HG02571 (cell line): ENCODE results near the gene NEK1.
A peak's percentile ranks its signal among the peaks of the same experiment; 100 is the strongest.
"Not testable (repeated sequence)": the region's sequence is repeated elsewhere in the genome, so short reads cannot be mapped to it uniquely, and the experiment has no call there.

ENCODE experiments used
- ATAC-seq: cut with Tn5 transposase; IDR thresholded peaks from one replicate; pipeline ENCODE4 v1.9.1; 2021; ENCODE audit warnings: mild to moderate bottlenecking, moderate library complexity; ENCODE audit not compliant: unreplicated experiment

NEK1 gene

DNA sequence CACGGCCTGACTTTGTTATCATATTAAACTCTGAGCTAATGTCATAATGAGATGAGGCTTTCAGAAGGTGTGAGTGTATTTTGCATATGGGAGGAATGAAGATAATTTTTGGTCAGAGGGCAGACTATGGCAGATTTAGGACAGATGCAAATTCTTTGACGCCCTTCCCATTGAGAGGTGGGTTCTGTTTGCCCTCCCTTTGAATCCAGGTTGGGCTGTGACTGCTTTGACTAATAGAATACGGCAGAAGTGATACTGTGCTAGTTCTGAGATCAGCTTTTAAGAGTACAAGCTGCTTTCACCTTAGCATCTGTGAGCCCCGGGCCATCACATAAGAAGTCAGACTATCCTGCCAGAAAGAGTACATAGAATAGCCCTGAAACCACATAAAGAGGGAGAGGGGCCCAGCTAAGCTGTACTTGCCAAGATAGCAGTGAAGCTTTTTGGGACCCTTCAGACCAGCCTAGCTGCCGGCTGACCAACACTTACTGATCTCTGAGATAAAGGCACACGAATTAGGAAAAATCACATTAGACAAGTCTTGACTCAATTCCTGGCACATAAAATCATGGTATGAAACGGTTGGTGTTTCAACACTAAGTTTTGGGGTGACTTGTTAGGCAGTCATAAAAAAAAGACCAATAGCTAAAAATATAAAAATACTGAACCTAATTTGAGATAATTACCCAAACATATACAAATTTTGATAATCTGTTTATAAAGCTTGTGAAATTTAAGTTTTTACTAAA, 174.9 kb downstream of the NEK1 start:
- ATAC-seq: peak; percentile 93

DNA sequence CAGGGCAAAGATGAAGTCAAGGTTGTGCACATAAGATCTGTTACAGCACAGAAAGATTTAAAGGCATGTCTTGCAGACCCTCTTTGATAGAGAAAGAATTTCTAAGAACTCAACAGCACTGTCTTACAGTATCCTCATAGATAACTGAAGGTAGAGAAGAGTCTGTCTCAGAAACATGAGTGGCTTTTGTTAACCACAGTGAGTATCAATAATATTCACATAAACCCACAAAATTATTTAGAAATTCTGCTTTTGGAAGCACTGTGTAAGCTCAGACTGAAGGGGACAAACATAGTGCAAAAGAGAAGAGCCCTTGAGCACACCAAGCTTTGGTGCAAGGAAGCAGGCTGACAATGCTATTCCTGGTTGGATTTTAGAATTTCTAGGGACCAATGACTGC, 175.6 kb downstream of the NEK1 start:
- no peak for ATAC-seq

DNA sequence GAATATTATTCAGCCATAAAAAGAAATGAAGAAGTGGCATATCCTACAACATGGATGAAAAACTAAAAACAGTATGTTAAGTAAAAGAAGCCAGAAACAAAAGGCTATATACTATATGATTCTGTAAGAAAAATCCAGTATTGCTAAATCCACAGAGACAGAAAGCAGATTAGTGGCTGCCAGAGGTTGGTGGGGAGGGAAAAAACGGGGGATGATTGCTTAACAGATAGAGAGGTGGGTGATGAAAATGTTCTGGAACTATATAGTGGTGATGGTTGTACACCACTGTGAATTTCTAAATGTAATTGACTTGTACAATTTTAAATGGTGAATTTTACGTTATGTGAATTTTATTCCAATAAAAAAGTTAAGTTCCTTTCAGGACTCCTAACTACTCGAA, 184.0 kb downstream of the NEK1 start:
- ATAC-seq: no peak

DNA sequence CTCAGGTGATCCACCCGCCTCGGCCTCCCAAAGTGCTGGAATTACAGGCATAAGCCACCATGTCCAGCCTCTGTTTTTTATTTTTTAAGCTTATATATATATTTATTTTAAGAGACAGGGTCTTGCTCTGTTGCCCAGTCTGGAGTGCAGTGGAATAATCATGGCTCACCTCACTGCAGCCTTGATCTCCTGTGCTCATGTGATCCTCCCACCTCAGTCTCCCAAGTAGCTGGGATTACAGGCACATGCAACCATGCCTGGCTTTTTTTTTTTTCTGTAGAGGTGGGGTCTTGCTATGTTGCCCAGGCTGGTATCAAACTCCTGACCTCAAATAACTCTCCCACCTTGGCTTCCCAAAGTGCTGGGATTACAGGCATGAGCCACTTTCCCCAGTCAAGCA, 184.7 kb downstream of the NEK1 start:
- ATAC-seq: not testable (repeated sequence)

DNA sequence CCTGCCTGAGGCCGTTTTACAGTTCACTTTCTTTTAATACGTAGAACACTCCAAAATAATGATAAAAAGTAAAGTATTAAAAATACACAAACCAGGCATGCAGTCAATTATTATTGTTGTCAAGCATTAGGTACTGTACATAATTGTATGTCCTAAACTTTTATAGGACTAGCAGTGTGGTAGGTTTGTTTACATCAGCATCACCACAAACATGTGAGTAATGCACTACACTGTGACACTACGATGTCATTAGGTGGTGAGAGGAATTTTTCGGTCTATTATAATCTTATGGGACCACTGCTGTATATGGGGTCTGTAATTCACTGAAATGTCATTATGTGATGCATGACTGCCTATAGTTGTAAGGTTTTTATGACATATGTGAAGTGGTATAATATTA, 192.1 kb downstream of the NEK1 start:
- ATAC-seq: no peak

DNA sequence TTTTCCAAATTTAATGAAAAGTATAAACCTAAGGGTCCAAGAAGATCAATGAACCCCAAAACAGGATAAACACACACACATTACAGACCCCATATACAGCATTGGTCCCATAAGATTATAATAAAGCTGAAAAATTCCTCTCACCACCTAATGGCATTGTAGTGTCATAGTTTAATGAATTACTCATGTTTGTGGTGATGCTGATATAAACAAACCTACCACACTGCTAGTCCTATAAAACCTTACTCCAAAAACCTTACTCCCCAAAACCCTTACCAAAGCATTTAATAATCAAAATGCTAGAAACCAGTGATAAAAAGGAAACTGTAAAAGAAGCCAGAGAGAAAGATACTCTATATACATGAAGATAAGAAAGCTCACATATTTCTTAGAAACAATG, 193.5 kb downstream of the NEK1 start:
- ATAC-seq: no peak

DNA sequence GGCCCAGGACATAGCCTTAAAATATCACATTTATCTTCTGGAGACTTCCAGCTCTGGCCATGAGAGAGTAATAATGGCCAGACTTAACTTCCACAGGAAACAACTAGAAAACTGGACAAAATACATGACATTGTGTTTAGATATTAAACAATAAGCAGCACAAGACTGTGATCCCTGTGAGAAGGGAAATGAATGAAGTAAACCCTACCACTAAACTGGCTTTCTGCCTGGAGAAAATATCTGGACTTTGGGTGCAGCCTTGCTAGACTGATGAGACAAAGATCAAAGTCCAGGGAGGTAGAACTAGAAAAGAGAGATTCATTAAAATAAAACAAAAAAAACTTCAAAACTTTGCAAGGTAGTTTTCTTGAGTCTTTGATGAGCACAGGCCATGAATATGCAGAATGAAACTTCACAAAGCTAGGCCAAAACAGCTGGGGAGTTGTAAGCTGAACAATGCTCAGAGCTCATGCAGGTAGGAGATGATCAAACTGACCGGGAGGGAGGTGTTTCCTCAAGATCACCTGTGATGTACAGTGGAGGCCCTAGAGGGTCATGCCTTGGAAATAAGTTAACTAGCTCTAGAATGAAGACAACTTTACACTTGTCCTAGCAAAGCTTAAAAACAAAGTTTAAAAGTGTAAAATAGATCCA, 194.6 kb downstream of the NEK1 start:
- ATAC-seq: no peak

DNA sequence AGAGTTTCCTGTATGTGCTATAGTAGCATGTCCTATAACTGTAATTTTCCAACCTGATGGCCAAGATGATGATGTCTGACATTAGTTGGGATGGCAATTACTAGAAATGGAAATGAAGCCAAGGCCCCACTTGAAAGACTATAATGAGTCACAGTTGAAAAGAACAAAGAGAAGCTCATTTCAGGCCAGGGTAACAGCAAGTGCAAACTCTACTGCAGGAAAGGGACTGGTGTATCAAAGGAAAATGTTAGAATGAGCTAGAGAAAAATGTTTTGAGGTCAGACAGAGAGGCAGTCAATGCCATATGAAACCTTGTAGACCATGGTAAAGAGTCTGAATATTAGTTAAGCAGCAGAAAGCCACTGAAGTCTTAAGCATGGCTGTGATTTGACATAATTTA, 195.4 kb downstream of the NEK1 start:
- ATAC-seq: no peak

DNA sequence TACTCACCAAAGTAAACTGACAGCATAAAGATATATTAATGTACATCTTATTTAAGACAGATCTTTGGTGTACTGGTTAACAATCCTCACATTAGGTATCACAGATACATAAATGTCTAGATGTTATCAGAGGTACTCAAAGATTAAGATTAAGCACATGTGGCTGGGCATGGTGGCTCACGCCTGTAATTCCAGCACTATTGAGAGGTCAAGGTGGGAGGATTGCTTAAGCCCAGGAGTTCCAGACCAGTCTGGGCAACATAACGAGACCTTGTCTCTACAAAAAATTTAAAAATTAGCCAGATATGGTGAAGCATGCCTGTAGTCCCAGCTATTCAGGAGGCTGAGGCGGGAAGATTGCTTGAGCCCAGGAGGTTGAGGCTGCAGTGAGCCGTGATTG, 195.9 kb downstream of the NEK1 start:
- no peak for ATAC-seq

DNA sequence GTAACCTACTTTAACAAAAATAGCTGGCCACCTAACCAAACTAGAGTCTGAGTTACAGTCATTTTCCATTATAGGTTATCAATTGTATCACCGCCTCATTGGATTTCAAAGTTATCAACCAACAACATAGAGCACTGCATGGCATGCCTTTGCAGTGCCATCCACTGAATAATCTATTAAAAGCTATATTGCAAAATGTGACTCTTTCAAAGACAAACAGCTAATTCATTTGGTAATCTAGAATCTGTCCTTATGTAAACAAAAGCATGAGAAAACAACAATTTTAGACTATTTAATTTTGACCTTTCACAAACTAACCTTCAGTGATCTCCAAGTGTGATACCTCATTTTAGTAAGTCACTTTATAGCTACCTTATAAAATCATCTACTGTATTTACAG, 197.5 kb downstream of the NEK1 start:
- ATAC-seq: no peak

DNA sequence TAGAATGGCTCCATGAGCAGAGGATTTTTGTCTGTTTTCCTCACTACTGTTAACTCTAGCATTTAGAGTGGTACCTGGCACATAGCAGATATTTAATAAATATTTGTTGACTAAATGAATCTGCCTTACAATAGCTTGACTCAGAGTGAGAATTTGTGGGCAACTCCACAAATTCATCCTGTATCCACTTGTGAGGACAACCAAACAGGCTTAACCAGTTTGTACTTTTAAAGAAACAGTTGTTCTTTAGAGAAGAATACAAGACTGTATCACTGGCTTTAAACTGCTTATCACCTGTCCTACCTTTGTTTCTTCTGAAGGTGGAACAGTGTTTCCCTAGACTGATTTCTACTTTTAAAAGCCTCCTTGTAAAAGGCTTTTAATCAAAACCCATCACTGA, 200.3 kb downstream of the NEK1 start:
- no peak for ATAC-seq

DNA sequence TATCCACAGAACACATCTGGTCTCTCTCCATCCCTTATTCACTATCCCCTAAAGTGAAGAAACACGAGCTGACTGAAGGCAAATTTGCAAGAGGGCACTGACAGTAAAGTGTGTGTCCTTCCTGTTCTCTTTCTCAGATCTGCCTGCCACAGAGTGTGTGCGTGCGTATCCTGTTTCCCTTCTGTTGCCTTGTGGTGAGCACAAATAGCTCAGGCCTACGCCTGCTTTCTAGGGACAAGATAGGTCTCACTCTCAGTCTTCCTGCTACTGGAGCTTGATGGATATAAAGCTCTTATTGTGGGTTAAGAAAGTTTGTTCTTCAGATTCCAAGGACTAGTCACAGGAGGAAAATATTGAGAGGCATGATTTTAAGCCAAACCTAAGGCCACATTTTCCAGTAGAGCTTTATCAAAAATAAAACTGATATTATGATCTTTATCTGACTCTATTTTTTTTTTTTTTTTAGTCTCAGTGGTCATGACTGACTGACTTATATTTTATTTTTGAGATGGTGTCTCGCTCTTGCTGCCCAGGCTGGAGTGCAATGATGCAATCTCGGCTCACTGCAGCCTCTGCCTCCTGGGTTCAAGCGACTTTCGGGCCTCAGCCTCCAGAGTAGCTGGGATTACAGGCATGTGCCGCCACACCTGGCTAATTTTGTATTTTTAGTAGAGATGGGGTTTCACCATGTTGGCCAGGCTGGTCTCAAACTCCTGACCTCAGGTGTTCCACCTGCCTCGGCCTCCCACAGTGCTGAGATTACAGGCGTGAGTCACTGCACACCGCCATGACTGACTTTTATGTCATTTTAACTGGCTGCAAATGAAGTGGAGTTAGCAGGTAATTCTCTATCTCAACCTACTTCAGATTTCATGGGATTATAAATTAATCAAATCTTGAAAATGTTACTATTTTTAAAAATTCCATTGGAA, 201.3 kb downstream of the NEK1 start:
- peak; percentile 99 for ATAC-seq

DNA sequence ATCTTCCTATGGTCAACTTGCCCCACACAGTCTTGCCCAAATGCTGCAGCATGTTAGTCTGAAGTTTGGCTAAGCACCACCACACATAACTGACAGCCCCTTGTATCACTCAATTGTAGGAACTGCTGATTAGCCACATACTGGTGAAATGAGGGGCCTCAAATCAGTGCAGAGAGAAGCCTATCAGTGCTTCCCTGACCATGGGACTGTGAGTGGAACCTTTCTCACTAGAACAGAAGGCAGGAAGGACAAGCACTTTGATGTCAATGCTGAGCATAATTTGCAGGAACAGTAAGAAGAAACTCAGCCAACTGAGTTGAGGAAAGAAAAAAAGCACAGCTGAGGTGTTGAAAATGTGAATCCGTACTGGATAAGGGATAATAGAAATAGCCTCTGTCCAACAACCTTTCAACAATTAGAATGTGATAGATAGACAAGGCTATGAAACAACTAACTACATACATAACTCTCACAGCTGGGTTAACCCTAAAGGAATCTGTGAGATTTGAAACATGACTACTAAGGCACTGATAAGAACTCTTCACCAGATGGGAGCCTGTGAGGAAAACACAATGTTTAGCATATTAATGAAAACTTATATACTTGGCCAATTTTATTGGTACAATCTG, 205.1 kb downstream of the NEK1 start:
- no peak for ATAC-seq

DNA sequence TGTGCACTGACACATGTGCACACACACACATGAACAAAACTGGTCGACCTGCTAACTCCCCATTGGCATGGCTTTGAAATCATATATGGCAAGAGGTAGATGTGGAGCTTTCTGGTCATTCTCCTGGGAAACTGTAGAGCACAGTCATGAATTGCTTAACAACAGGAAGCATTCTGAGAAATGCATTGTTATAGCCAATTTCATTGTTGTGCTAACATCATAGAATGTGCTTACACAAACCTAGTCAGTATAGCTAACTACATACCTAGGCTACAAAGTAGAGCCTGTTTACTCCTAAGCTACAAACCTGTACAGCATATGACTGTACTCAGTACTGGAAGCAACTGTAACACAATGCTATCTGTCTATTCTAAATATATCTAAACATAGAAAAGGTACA, 207.4 kb downstream of the NEK1 start:
- ATAC-seq: no peak

DNA sequence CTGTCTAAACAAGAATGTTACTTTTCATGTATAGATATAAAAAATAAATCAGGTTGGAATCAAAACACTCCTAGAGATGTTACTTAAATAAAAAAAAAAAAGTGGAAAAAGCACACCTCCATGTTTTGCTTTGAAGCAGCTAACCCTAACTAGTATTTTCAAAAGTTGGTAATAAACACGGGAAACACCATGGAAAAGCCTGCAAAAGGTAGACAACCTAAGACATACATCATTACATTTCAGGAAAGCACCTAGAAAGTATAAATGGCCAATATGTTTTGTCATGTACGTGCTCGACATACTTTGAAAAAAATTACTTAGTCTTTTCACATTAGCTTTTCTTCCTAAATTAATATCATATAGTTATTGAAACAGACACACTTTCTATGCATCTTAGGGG, 211.6 kb downstream of the NEK1 start:
- no peak for ATAC-seq

DNA sequence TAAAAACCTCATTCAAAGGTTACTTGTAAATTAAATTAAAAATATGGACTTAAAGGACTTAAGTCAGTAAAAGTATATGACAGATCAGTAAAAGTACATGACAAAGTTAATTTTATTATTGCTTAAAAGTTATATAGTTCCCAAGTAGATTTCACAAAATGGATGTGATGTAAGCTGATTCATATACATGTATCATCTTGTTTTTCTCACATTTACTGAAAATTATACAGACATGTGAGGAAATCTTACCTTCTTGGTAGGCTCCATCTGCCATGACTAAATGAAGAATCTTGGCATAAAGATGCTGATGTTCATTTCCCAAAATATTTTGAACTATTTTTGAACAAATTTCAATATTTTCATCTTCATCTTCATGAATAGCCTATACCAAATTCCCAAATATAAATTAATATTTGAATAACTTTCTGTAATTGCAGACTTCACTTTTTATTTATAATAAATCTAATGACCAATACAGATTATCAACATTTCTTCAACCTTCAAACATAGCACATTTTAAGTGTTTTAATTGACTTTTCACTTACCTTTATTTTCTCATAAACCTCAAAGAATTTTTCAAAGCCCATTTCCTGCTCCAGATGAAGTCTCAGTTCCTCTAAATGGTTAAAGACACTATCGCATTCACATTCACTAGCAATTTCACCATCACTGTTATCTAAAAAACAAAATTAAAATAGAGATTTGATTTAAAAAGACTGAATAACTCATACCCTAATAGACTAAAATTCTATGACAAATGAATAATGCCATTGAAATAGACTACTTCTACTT, 212.2 kb downstream of the NEK1 start:
- no peak for ATAC-seq

DNA sequence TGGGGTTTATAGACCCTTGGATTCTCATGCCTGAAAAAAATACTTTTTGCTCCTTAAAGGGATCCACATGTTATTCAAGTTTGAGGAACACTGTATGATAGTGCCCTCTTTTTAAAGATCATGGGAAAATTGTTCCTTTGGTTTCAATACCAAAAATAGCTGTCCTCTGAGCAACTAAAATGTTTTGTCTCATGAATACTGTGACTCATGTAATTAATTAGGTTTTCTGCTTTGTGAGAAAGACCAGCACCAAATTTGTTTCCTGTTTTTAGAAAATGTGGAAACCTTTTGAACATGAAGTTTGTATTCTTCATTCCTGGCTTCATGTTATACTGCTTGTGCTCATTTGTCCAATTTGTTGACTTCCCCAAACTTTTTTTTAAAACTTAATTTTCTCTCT, 214.1 kb downstream of the NEK1 start:
- ATAC-seq: no peak

DNA sequence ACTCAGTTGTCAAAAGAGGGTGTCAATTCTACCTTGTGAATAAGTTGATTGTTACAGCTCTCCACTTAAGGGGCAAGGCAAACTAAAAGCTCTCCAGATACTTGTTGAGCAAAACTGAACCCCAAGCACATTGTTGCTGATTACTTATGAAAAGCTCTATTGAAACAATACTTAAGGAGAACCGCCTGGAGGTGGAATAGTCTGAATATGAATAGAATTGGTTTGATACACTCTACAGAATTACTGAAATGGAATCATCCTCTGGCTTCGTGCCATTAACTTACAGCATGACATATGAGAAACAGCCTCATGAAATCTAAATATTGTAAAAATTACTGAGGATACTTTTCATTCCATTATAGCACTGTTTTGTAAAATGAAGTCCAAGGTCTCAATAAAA, 214.6 kb downstream of the NEK1 start:
- ATAC-seq: no peak

DNA sequence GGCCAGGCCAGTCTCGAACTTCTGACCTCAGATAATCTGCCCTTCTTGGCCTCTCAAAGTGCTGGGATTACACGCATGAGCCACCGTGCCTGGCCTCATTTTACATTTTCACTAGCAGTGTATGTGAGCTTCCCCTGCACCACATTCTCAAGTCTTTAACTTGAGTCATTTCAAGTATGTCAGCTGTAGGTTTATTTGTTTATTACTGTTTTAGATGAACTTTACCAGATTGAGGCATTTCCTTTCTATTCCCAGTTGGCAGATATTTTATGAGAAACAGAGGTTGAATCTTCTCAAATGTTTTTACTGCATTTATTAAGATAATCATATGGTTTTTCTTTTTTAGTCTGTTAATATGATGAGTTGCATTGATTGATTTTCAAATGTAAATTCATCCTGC, 227.0 kb downstream of the NEK1 start:
- ATAC-seq: no peak

DNA sequence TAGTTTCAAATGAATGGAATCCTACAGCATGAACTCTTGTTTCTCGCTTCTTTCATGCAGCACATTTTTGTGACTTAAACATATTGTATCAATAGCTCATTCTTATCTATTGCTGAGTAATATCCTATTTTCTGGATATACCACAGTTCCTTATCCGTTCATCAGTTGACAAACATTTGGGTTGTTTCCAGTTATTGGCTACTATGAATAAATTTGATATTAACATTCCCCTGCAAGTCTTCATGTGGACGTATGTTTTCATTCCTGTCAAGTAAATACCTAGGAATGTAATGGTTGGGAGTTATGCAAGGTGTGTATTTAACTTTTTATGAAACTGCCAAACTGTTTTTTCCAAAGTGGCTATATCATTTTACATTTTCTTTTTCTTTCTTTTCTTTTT, 227.6 kb downstream of the NEK1 start:
- ATAC-seq: no peak

DNA sequence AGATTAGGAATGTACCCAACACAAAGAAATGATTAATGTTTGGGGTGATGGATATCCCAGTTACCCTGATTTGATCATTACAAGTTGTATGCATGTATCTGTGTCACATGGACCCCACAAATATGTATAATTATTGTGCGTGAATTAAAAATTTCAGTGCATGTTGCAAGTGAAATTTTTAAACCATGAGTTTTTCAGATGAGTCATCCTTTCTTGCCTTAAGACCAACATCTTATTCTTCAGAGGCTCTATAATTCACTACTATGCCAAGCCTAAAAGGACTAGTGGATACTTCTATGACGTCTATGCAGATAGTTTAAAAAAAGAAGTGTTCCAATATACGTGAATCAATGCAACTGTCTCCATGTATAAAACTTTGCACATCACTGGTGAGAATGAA, 228.7 kb downstream of the NEK1 start:
- no peak for ATAC-seq
